PC-9 (cell line): ENCODE measurements around the gene INTS1.

Experiments
- EZH2 ChIP-seq: fragments of 200-600 bp; sonication (generic); IDR thresholded peaks from 2 replicates; pipeline ENCODE4 v1.8.0; 2017; ENCODE audit warnings: antibody characterized with exemption, low read depth
- TF ChIP-seq, protein P1 (sequence below): fragments of 200-600 bp; sonication (generic); conservative IDR thresholded peaks from 2 replicates; pipeline ENCODE4 v1.6.1; 2017; ENCODE audit warnings: mixed run types, antibody characterized with exemption, mild to moderate bottlenecking, moderate library complexity

DNA sequence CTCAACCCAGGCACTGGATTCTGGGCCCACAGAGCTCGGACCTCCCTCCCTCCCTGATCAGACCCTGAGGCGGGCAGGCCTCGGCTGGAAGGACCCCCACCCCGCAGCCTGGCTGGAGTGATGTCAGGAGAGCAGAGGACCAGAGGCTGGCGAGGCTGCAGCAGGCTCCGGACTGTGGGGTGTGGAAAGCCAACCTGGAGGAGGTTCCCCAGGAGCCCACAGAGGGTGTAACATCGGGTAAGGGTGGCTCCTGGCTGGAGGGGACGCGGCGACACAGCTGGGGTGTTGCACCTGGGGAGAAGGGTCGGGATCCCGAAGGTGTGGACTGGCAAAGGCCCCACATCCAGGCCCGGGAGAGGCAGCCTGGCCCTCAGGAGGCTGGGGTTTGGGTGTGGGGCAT, 36.0 kb downstream of the INTS1 start:
- TF ChIP-seq, protein P1, sequence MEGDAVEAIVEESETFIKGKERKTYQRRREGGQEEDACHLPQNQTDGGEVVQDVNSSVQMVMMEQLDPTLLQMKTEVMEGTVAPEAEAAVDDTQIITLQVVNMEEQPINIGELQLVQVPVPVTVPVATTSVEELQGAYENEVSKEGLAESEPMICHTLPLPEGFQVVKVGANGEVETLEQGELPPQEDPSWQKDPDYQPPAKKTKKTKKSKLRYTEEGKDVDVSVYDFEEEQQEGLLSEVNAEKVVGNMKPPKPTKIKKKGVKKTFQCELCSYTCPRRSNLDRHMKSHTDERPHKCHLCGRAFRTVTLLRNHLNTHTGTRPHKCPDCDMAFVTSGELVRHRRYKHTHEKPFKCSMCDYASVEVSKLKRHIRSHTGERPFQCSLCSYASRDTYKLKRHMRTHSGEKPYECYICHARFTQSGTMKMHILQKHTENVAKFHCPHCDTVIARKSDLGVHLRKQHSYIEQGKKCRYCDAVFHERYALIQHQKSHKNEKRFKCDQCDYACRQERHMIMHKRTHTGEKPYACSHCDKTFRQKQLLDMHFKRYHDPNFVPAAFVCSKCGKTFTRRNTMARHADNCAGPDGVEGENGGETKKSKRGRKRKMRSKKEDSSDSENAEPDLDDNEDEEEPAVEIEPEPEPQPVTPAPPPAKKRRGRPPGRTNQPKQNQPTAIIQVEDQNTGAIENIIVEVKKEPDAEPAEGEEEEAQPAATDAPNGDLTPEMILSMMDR, result no peak
- no peak for TF ChIP-seq EZH2
